ENCODE data around the gene GRM8.

GRCh38 chr7:126511046-126511445 is 741.7 kb downstream of the GRM8 start:
- TF ChIP-seq, protein P1, sequence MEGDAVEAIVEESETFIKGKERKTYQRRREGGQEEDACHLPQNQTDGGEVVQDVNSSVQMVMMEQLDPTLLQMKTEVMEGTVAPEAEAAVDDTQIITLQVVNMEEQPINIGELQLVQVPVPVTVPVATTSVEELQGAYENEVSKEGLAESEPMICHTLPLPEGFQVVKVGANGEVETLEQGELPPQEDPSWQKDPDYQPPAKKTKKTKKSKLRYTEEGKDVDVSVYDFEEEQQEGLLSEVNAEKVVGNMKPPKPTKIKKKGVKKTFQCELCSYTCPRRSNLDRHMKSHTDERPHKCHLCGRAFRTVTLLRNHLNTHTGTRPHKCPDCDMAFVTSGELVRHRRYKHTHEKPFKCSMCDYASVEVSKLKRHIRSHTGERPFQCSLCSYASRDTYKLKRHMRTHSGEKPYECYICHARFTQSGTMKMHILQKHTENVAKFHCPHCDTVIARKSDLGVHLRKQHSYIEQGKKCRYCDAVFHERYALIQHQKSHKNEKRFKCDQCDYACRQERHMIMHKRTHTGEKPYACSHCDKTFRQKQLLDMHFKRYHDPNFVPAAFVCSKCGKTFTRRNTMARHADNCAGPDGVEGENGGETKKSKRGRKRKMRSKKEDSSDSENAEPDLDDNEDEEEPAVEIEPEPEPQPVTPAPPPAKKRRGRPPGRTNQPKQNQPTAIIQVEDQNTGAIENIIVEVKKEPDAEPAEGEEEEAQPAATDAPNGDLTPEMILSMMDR (IDR thresholded peaks at IDR 0.05; ENCODE audit: low read length), result no peak
- no peak for TF ChIP-seq EZH2 (IDR thresholded peaks at IDR 0.05; ENCODE audit: borderline replicate concordance, low read length)
